GM12878 (cell line): ENCODE measurements around the gene BPIFB3. TPM values are rescaled to one million over a fixed set of nuclear protein-coding genes. Genes with fewer than 3 reads are reported as not detected.
"Not testable (repeated sequence)": the region's sequence is repeated elsewhere in the genome, so short reads cannot be mapped to it uniquely, and the experiment has no call there.

Source experiments
- ATAC-seq: fragments of 200-7000 bp; cut with Tn5 transposase; 3 replicates; pipeline ENCODE4 v1.9.1; 2020; ENCODE audit warnings: mild to moderate bottlenecking, moderate library complexity
- BruUV-seq: library from RNA; stranded (reverse); fragments of 400-500 nt; replicated peaks from 2 replicates; lab custom pipeline; 2021; lab: Mats Ljungman, UMichigan
- CTCF ChIA-PET: fragments of 300-600 bp; sonication (Branson Sonifier 250); formaldehyde crosslinking; extraction: SDS; loops from one replicate; lab custom pipeline; 2021; ENCODE audit warnings: inconsistent platforms; lab: Yijun Ruan, JAX
- POLR2A ChIA-PET: fragments of 350-600 bp; formaldehyde crosslinking; extraction: SDS; loops from one replicate; lab custom pipeline; 2021; ENCODE audit warnings: inconsistent platforms; lab: Charles Lee
- RAD21 ChIA-PET: fragments of 300-600 bp; sonication (Branson Sonifier 250); formaldehyde crosslinking; loops from one replicate; lab custom pipeline; 2023; ENCODE audit warnings: antibody characterized with exemption; ENCODE audit not compliant: unreplicated experiment; lab: Charles Lee
- SMC1A ChIA-PET: fragments of 300-600 bp; sonication (Branson Sonifier 250); formaldehyde crosslinking; loops from one replicate; lab custom pipeline; 2023; ENCODE audit not compliant: unreplicated experiment, uncharacterized antibody; lab: Charles Lee
- DNase-seq: peaks from one replicate; pipeline ENCODE4 v3.0.0-alpha.2; 2011; ENCODE audit warnings: low read depth, low spot score
- FAIRE-seq: peaks from 3 replicates; lab custom pipeline; 2011; peaks lifted over from hg19 to GRCh38; lab: Jason Lieb, UNC
- H2AFZ ChIP-seq: 2 replicates; pipeline ENCODE4 v1.6.0; 2011; ENCODE audit warnings: low read depth, low read length, control low read depth; ENCODE audit not compliant: control insufficient read depth
- H3K27ac ChIP-seq: 2 replicates; pipeline ENCODE4 v1.5.1; 2011; ENCODE audit warnings: control low read depth; ENCODE audit not compliant: control insufficient read depth, insufficient read depth
- H3K27me3 ChIP-seq, 2 experiments: replicated peaks in 1 of 2; 2 replicates each; pipeline versions ENCODE4 v1.6.0 to v1.6.1; 2011; ENCODE audit warnings: low read length in 1 of 2; ENCODE audit not compliant: control insufficient read depth in 2 of 2, insufficient read depth in 2 of 2
- H3K36me3 ChIP-seq, 2 experiments: 2 replicates each; pipeline ENCODE4 v1.5.1; 2011; ENCODE audit warnings: low read length in 1 of 2; ENCODE audit not compliant: control insufficient read depth in 2 of 2, insufficient read depth in 2 of 2
- H3K4me1 ChIP-seq: 2 replicates; pipeline ENCODE4 v1.6.1; 2011; ENCODE audit warnings: mild to moderate bottlenecking, low read length, moderate library complexity, mixed read lengths; ENCODE audit not compliant: control insufficient read depth, insufficient read depth
- H3K4me2 ChIP-seq: 2 replicates; pipeline ENCODE4 v1.6.0; 2011; ENCODE audit warnings: control low read depth; ENCODE audit not compliant: control insufficient read depth, insufficient read depth
- H3K4me3 ChIP-seq: fragments of 200-600 bp; sonication (generic); 2 replicates; pipeline ENCODE4 v1.5.1; 2016
- H3K79me2 ChIP-seq: 2 replicates; pipeline ENCODE4 v1.6.0; 2011; ENCODE audit warnings: low read length; ENCODE audit not compliant: control insufficient read depth, insufficient read depth
- H3K9ac ChIP-seq: 2 replicates; pipeline ENCODE4 v1.8.0; 2011; ENCODE audit warnings: low read length, control low read depth, mixed read lengths; ENCODE audit not compliant: control insufficient read depth, insufficient read depth
- H3K9me3 ChIP-seq: replicated peaks from 3 replicates; pipeline ENCODE4 v1.5.1; 2011; ENCODE audit warnings: mild to moderate bottlenecking, low read length; ENCODE audit not compliant: control insufficient read depth, insufficient read depth
- H4K20me1 ChIP-seq: 2 replicates; pipeline ENCODE4 v1.6.0; 2011; ENCODE audit not compliant: control insufficient read depth, insufficient read depth
- CTCF ChIP-seq, 3 experiments: IDR thresholded peaks in 2 of 3; conservative IDR thresholded peaks in 1 of 3; 2 replicates each; pipeline ENCODE4 v1.5.1; 2011; ENCODE audit warnings: low read depth in 3 of 3, low read length in 3 of 3, mild to moderate bottlenecking in 3 of 3, control low read depth in 2 of 3, moderate library complexity in 2 of 3, inconsistent platforms in 1 of 3, mixed read lengths in 1 of 3; ENCODE audit not compliant: control insufficient read depth in 2 of 3, insufficient read depth in 1 of 3; ENCODE audit errors: extremely low read depth in 1 of 3
- EGR1 ChIP-seq, 2 experiments: IDR thresholded peaks; 1 replicate in 1 of 2; 2 replicates in 1 of 2; pipeline ENCODE4 v1.6.1; 2011 to 2012; ENCODE audit warnings: low read depth in 2 of 2, low read length in 2 of 2, borderline replicate concordance in 1 of 2, mild to moderate bottlenecking in 1 of 2, moderate library complexity in 1 of 2
- MYC ChIP-seq: IDR thresholded peaks from 2 replicates; pipeline ENCODE4 v1.6.1; 2011; ENCODE audit warnings: mild to moderate bottlenecking, low read length, moderate library complexity, inconsistent platforms; ENCODE audit not compliant: insufficient read depth, insufficient replicate concordance, insufficient read length, severe bottlenecking
- NFYB ChIP-seq: IDR thresholded peaks from 2 replicates; pipeline ENCODE4 v1.6.1; 2011; ENCODE audit warnings: low read depth, mild to moderate bottlenecking, low read length, improper control_type of control experiment, moderate library complexity; ENCODE audit not compliant: insufficient read depth
- RAD21 ChIP-seq: IDR thresholded peaks from 2 replicates; pipeline ENCODE4 v1.6.1; 2011; ENCODE audit warnings: mild to moderate bottlenecking, low read depth, low read length, moderate library complexity; ENCODE audit not compliant: insufficient read depth
- RELA ChIP-seq: fragments of 450-650 bp; IDR thresholded peaks from 2 replicates; pipeline ENCODE4 v1.8.0; 2014; ENCODE audit warnings: borderline replicate concordance; ENCODE audit not compliant: partially characterized antibody
- REST ChIP-seq: IDR thresholded peaks from 2 replicates; pipeline ENCODE4 v1.6.1; 2012; ENCODE audit warnings: mild to moderate bottlenecking, low read depth, low read length
- SMC3 ChIP-seq: IDR thresholded peaks from 2 replicates; pipeline ENCODE4 v1.6.1; 2011; ENCODE audit warnings: low read length, improper control_type of control experiment, borderline replicate concordance
- YY1 ChIP-seq: IDR thresholded peaks from 2 replicates; pipeline ENCODE4 v1.6.1; 2011; ENCODE audit warnings: low read depth, mild to moderate bottlenecking, low read length
- ZNF24 ChIP-seq: fragments of 450-650 bp; IDR thresholded peaks from 2 replicates; pipeline ENCODE4 v1.6.1; 2017; ENCODE audit warnings: antibody characterized with exemption, mild to moderate bottlenecking
- WGBS: methylation state at CpG from one replicate; pipeline ENCODE4 v1.1.6; 2016; ENCODE audit warnings: low lambda C conversion rate; ENCODE audit not compliant: insufficient replicate concordance, insufficient coverage; ENCODE audit errors: missing lambda C conversion rate; 5-methylcytosine and 5-hydroxymethylcytosine counted together
- in situ Hi-C: fragments of 300-500 bp; cut with MboI; formaldehyde crosslinking; loops from 9 replicates; pipeline ENCODE4 v1.14.3; 2018; ENCODE audit warnings: mixed read lengths
- intact Hi-C: fragments of 100-400 bp; cut with micrococcal nuclease; formaldehyde crosslinking; loops from one replicate; pipeline ENCODE4 v1.14.2; 2022; ENCODE audit not compliant: unreplicated experiment
- polyA plus RNA-seq, 11 experiments: library from polyadenylated mRNA; depleted of rRNA in 4 of 11; unstranded in 6 of 11; stranded (reverse) in 5 of 11; fragments of >200 nt; fragmentation: Nextera tagmentation in 4 of 11; fragmentation: Illumina TruSeq in 1 of 11; extraction: Ambion mirVana in 4 of 11; extraction: Trizol in 1 of 11; gene quantifications; 1 replicate in 1 of 11; 2 replicates in 10 of 11; pipeline versions ENCODE4 v1.2.1 to v1.2.3, GENCODE V29; 2011 to 2016; ENCODE audit warnings: inconsistent platforms in 2 of 11, missing spikeins in 2 of 11, low read depth in 1 of 11
- total RNA-seq, 4 experiments: library from RNA; depleted of rRNA in 3 of 4; stranded (reverse); fragments of >200 nt in 3 of 4; fragmentation: Illumina TruSeq in 1 of 4; extraction: Trizol in 1 of 4; gene quantifications; 2 replicates each; pipeline versions ENCODE4 v1.2.1 to v1.2.3, GENCODE V29; 2013 to 2021

BPIFB3 gene
- total and polyA plus RNA-seq, 10 of the 15 experiments (the other 5 are each of a cell fraction or from before 2014, with no cell fraction given): not detected

GRCh38 chr20:33095249-33095648 lies 41.5 kb downstream of the BPIFB3 start (continued):
- TF ChIP-seq MYC (no peak), NFYB (no peak), REST (no peak), EGR1 (IDR thresholded peaks at IDR 0.05; ENCODE audit: borderline replicate concordance in 1 of 2, low read depth in 2 of 2, low read length in 2 of 2) (no peak), ZNF24 (no peak)
- TF ChIP-seq, all 136 proteins: peak for 0

- TF ChIP-seq RAD21 (peak; percentile 90), CTCF (IDR thresholded peaks at IDR 0.05 in 2 of 3, conservative IDR thresholded peaks at IDR 0.05 in 1 of 3; ENCODE audit: control insufficient read depth in 2 of 3, extremely low read depth in 1 of 3, insufficient read depth in 1 of 3, low read depth in 3 of 3, low read length in 3 of 3) (peak; percentile 82 to 96 (median 90); a peak in 5 of 6 replicates), RELA (peak; percentile 11), YY1 (0 out of 2 replicates have a peak, but pooled peaks have one; percentile 31), SMC3 (peak; percentile 90)
- intact Hi-C loops: loop anchor here (1.0 to 2.0 kb wide), 4 partner anchors 117 to 305 kb away; no protein-coding TSS in a partner anchor
- ATAC-seq (peak; percentile 97), DNase-seq (peak; percentile 33)
- H3K4me3 ChIP-seq, H3K9me3 ChIP-seq, H2AFZ ChIP-seq, H3K36me3 ChIP-seq, H3K4me1 ChIP-seq, H3K27me3 ChIP-seq, H4K20me1 ChIP-seq, H3K79me2 ChIP-seq, H3K27ac ChIP-seq, H3K9ac ChIP-seq, POLR2A ChIA-PET, FAIRE-seq, BruUV-seq, H3K4me2 ChIP-seq: not testable (repeated sequence)
- RAD21 ChIA-PET: interaction anchor here (0.9 to 1.3 kb wide), 5 partner anchors 24 to 306 kb away, joined by 3 to 4 read pairs (median 3); no protein-coding TSS in a partner anchor
- SMC1A ChIA-PET: interaction anchor here (1.0 to 1.2 kb wide), 4 partner anchors 8 to 306 kb away, joined by 3 to 7 read pairs (median 3); no protein-coding TSS in a partner anchor
- WGBS: 19% methylated on average over 6 of the region's 6 CpGs
- CTCF ChIA-PET: interaction anchor here (0.8 to 2.1 kb wide), 13 partner anchors 9 to 423 kb away, joined by 3 to 13 read pairs (median 4); partner anchors contain the start of gene C20orf203
- in situ Hi-C loops: loop anchor here (5.0 kb wide), 1 partner anchor 194 kb away; no protein-coding TSS in a partner anchor
Measured at GRCh38 chr20:33095902-33096584, 42.3 kb downstream of the BPIFB3 start.
